Parathyroid adenoma (tissue), 2 donors: Measurements from ENCODE around the gene KLRF1.

Source experiments
- H2AFZ ChIP-seq: fragments of 300-600 bp; sonication (generic); one replicate; pipeline ENCODE4 v1.7.0; 2017; ENCODE audit warnings: antibody characterized with exemption, mild to moderate bottlenecking
- H3K27ac ChIP-seq: fragments of 300-600 bp; sonication (generic); one replicate; pipeline ENCODE4 v1.7.0; 2017
- H3K27me3 ChIP-seq: fragments of 300-600 bp; sonication (generic); one replicate; pipeline ENCODE4 v1.7.0; 2017; ENCODE audit warnings: low read length; ENCODE audit not compliant: control insufficient read depth, insufficient read depth
- H3K36me3 ChIP-seq: fragments of 300-600 bp; sonication (generic); one replicate; pipeline ENCODE4 v1.7.0; 2017; ENCODE audit warnings: low read length; ENCODE audit not compliant: control insufficient read depth, insufficient read depth
- H3K4me1 ChIP-seq: fragments of 300-600 bp; sonication (generic); one replicate; pipeline ENCODE4 v1.7.0; 2017; ENCODE audit warnings: control low read depth
- H3K4me2 ChIP-seq: fragments of 300-600 bp; sonication (generic); one replicate; pipeline ENCODE4 v1.7.0; 2017; ENCODE audit warnings: low read length
- H3K4me3 ChIP-seq: fragments of 300-600 bp; sonication (generic); one replicate; pipeline ENCODE4 v1.7.0; 2017; ENCODE audit warnings: low read depth, low read length
- H3K79me2 ChIP-seq: fragments of 300-600 bp; sonication (generic); one replicate; pipeline ENCODE4 v1.7.0; 2017; ENCODE audit warnings: control low read depth
- H3K9ac ChIP-seq: fragments of 300-600 bp; sonication (generic); one replicate; pipeline ENCODE4 v1.7.0; 2017; ENCODE audit warnings: mild to moderate bottlenecking
- H3K9me3 ChIP-seq: fragments of 300-600 bp; sonication (generic); one replicate; pipeline ENCODE4 v1.7.0; 2017; ENCODE audit warnings: low read length; ENCODE audit not compliant: control insufficient read depth
- CTCF ChIP-seq: fragments of 300-600 bp; sonication (generic); IDR thresholded peaks from one replicate; pipeline ENCODE4 v1.7.0; 2017; ENCODE audit warnings: antibody characterized with exemption, mild to moderate bottlenecking
- donor health status: primary hyperparathyroidism.

Gene KLRF1

GRCh38 chr12:9796346-9796745 lies 30.9 kb upstream of the KLRF1 start:
- no peaks in the 10 kb centered on the region for H3K9me3 ChIP-seq
- no peak overlapping the region for H3K9ac ChIP-seq
- no peak overlapping the region for H3K4me3 ChIP-seq
- TF ChIP-seq CTCF: no peak
- no peak overlapping the region for H3K27ac ChIP-seq
- no peak overlapping the region for H3K4me2 ChIP-seq
- no peaks in the 10 kb centered on the region for H3K36me3 ChIP-seq
- H3K79me2 ChIP-seq: no peaks in the 10 kb centered on the region
- no peak overlapping the region for H2AFZ ChIP-seq
- H3K4me1 ChIP-seq: no peaks in the 10 kb centered on the region
- H3K27me3 ChIP-seq: no peaks in the 10 kb centered on the region

DNA sequence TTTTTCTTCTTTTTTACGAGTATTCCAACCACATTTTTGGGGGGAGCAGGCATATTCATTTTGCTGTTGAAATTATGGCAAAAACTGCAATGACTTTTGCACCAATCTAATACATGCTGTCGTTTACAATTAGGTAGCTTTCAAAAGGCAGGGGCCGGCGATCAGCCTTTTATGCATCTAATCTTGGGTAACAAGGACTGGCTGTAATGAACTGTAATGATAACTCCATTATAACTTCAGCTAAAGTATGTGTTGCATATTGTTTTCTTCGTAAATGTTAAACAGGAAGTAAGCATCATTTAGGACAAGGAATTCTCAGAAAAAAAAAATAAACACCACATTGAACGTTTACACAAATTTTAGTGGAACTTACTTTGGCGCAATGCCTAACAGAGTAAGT lies 30.3 kb upstream of the KLRF1 start:
- no peaks in the 10 kb centered on the region for H3K4me1 ChIP-seq
- H3K9ac ChIP-seq: no peak overlapping the region
- H3K36me3 ChIP-seq: no peaks in the 10 kb centered on the region
- H3K9me3 ChIP-seq: no peaks in the 10 kb centered on the region
- no peak overlapping the region for H3K4me2 ChIP-seq
- no peaks in the 10 kb centered on the region for H3K79me2 ChIP-seq
- no peak for TF ChIP-seq CTCF
- H3K27ac ChIP-seq: no peak overlapping the region
- no peak overlapping the region for H2AFZ ChIP-seq
- H3K27me3 ChIP-seq: no peaks in the 10 kb centered on the region
- no peak overlapping the region for H3K4me3 ChIP-seq

DNA sequence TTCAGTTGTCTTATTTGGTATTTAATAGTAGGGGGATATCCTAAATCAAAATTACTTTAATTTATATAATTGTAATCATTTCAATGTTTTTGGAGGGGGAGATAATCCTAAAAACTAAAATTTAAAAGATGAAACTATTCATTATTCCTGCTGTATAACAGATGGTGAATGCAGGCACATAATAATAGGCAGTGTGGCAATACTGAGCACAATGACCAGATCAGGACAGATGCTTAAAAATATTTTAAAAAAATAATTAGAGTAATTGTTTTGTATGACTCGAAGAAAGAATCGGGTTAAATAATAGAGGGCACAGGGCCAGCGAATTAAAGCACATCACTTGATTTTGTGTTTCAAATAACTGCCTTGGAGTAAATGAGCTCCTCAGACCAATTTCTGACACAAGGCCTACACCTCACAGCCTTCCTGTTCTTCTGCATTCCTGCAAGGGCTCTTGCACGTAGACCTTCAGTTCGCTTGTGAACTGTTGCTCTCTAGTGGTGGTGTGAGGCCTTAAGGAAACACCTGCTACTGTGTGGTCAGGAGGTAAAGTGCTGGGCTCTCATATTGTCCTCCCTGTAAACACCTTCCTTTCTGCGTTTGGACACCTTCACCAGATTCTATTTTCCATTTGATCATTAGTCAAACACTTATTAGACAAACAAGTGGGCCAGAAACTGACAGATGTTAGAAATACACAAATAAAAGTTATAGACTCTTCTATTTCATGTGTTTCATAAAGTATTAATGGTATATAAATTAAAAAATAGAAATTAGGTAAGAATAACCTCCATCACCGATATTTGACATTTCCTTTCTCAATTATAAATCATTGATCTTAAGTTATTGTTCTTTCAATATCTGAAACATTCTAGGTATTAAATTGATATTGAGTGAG lies 29.3 kb upstream of the KLRF1 start:
- Histone ChIP-seq H3K36me3 (no peaks in the 10 kb centered on the region), H3K4me1 (no peaks in the 10 kb centered on the region), H3K79me2 (no peaks in the 10 kb centered on the region), H3K4me2 (no peak overlapping the region), H3K27ac (no peak overlapping the region), H3K4me3 (no peak overlapping the region), H3K9me3 (no peaks in the 10 kb centered on the region), H3K9ac (no peak overlapping the region), H2AFZ (no peak overlapping the region), H3K27me3 (no peaks in the 10 kb centered on the region)
- TF ChIP-seq CTCF: peak; percentile 19

GRCh38 chr12:9799961-9800360 lies 27.3 kb upstream of the KLRF1 start:
- Histone ChIP-seq H3K27me3 (no peaks in the 10 kb centered on the region), H3K4me2 (no peak overlapping the region), H3K79me2 (no peaks in the 10 kb centered on the region), H3K4me3 (no peak overlapping the region), H2AFZ (no peak overlapping the region), H3K4me1 (no peaks in the 10 kb centered on the region), H3K9me3 (no peaks in the 10 kb centered on the region), H3K9ac (no peak overlapping the region), H3K27ac (no peak overlapping the region), H3K36me3 (no peaks in the 10 kb centered on the region)
- TF ChIP-seq CTCF: no peak

DNA sequence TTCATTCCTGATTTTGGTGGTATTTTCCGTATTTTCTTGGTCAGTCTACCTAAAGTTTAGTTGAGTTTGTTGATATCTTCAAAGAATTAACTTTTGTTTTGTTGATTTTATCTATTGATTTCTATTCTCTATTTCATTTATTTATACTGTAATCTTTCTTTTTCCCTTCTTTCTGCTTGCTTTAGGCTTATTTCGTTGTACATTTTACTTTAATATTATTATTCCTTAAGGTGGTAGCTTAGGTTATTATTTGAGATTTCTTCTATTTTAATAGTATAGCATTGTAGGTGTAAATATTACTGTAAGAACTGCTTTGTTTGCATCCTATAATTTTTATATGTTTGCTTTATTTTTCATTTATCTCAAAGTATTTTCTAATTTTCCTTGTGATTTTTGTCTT lies 21.4 kb upstream of the KLRF1 start:
- no peak overlapping the region for H3K4me2 ChIP-seq
- H3K27me3 ChIP-seq: no peaks in the 10 kb centered on the region
- H3K27ac ChIP-seq: no peak overlapping the region
- no peaks in the 10 kb centered on the region for H3K4me1 ChIP-seq
- H3K79me2 ChIP-seq: no peaks in the 10 kb centered on the region
- no peak for TF ChIP-seq CTCF
- H2AFZ ChIP-seq: no peak overlapping the region
- no peak overlapping the region for H3K4me3 ChIP-seq
- no peaks in the 10 kb centered on the region for H3K36me3 ChIP-seq
- no peak overlapping the region for H3K9ac ChIP-seq
- no peaks in the 10 kb centered on the region for H3K9me3 ChIP-seq
